HG03571 (cell line): Measurements from ENCODE around the gene EVPLL.
"Not testable (repeated sequence)": the region's sequence is repeated elsewhere in the genome, so short reads cannot be mapped to it uniquely, and the experiment has no call there.

Experiments used
- ATAC-seq: cut with Tn5 transposase; IDR thresholded peaks from one replicate; pipeline ENCODE4 v1.9.1; 2021; ENCODE audit not compliant: unreplicated experiment

The EVPLL gene

GRCh38 chr17:18378614-18379013, 1.0 kb downstream of the EVPLL start:
- not testable (repeated sequence) for ATAC-seq

- no peak for ATAC-seq
Measured at GRCh38 chr17:18379246-18380146, 1.9 kb downstream of the EVPLL start.

- no peak for ATAC-seq
Measured at GRCh38 chr17:18380471-18381157, 3.0 kb downstream of the EVPLL start.

GRCh38 chr17:18381158-18381952, 3.8 kb downstream of the EVPLL start:
- no peak for ATAC-seq

- no peak for ATAC-seq
Measured at GRCh38 chr17:18381953-18382245, 4.3 kb downstream of the EVPLL start.

- no peak for ATAC-seq
Measured at GRCh38 chr17:18382441-18383078, 5.0 kb downstream of the EVPLL start.

- ATAC-seq, result not testable (repeated sequence)
Measured at GRCh38 chr17:18383079-18383481, 5.5 kb downstream of the EVPLL start.

- ATAC-seq, result not testable (repeated sequence)
Measured at GRCh38 chr17:18384271-18384670, 6.7 kb downstream of the EVPLL start.

- ATAC-seq, result not testable (repeated sequence)
Measured at GRCh38 chr17:18387583-18387982, 10.0 kb downstream of the EVPLL start.

GRCh38 chr17:18388266-18388665, 10.7 kb downstream of the EVPLL start:
- not testable (repeated sequence) for ATAC-seq

- ATAC-seq, result not testable (repeated sequence)
Measured at GRCh38 chr17:18388728-18389127, 11.2 kb downstream of the EVPLL start.

- not testable (repeated sequence) for ATAC-seq
Measured at GRCh38 chr17:18401872-18402590, 24.5 kb downstream of the EVPLL start.

- ATAC-seq, result not testable (repeated sequence)
Measured at GRCh38 chr17:18403166-18403565, 25.6 kb downstream of the EVPLL start.

GRCh38 chr17:18403604-18404003, 26.0 kb downstream of the EVPLL start:
- peak; percentile 79 for ATAC-seq

GRCh38 chr17:18408906-18409305, 31.3 kb downstream of the EVPLL start:
- ATAC-seq, result not testable (repeated sequence)

GRCh38 chr17:18409321-18409720, 31.7 kb downstream of the EVPLL start:
- ATAC-seq, result not testable (repeated sequence)

- not testable (repeated sequence) for ATAC-seq
Measured at GRCh38 chr17:18410736-18411135, 33.2 kb downstream of the EVPLL start.

GRCh38 chr17:18411377-18411864, 33.8 kb downstream of the EVPLL start:
- not testable (repeated sequence) for ATAC-seq

- not testable (repeated sequence) for ATAC-seq
Measured at GRCh38 chr17:18412001-18412538, 34.5 kb downstream of the EVPLL start.

- not testable (repeated sequence) for ATAC-seq
Measured at GRCh38 chr17:18421521-18421920, 43.9 kb downstream of the EVPLL start.
